Parathyroid adenoma (tissue), 2 donors: ENCODE measurements around the gene HSPBP1.

Source experiments
- H2AFZ ChIP-seq: fragments of 300-600 bp; sonication (generic); one replicate; pipeline ENCODE4 v1.7.0; 2017; ENCODE audit warnings: antibody characterized with exemption, mild to moderate bottlenecking
- H3K27ac ChIP-seq: fragments of 300-600 bp; sonication (generic); one replicate; pipeline ENCODE4 v1.7.0; 2017
- H3K27me3 ChIP-seq: fragments of 300-600 bp; sonication (generic); one replicate; pipeline ENCODE4 v1.7.0; 2017; ENCODE audit warnings: low read length; ENCODE audit not compliant: control insufficient read depth, insufficient read depth
- H3K36me3 ChIP-seq: fragments of 300-600 bp; sonication (generic); one replicate; pipeline ENCODE4 v1.7.0; 2017; ENCODE audit warnings: low read length; ENCODE audit not compliant: control insufficient read depth, insufficient read depth
- H3K4me1 ChIP-seq: fragments of 300-600 bp; sonication (generic); one replicate; pipeline ENCODE4 v1.7.0; 2017; ENCODE audit warnings: control low read depth
- H3K4me2 ChIP-seq: fragments of 300-600 bp; sonication (generic); one replicate; pipeline ENCODE4 v1.7.0; 2017; ENCODE audit warnings: low read length
- H3K4me3 ChIP-seq: fragments of 300-600 bp; sonication (generic); one replicate; pipeline ENCODE4 v1.7.0; 2017; ENCODE audit warnings: low read depth, low read length
- H3K79me2 ChIP-seq: fragments of 300-600 bp; sonication (generic); one replicate; pipeline ENCODE4 v1.7.0; 2017; ENCODE audit warnings: control low read depth
- H3K9ac ChIP-seq: fragments of 300-600 bp; sonication (generic); one replicate; pipeline ENCODE4 v1.7.0; 2017; ENCODE audit warnings: mild to moderate bottlenecking
- H3K9me3 ChIP-seq: fragments of 300-600 bp; sonication (generic); one replicate; pipeline ENCODE4 v1.7.0; 2017; ENCODE audit warnings: low read length; ENCODE audit not compliant: control insufficient read depth
- TF ChIP-seq, protein P1 (sequence below): fragments of 300-600 bp; sonication (generic); IDR thresholded peaks from one replicate; pipeline ENCODE4 v1.7.0; 2017; ENCODE audit warnings: antibody characterized with exemption, mild to moderate bottlenecking
- donor health status: primary hyperparathyroidism.

HSPBP1 gene

DNA sequence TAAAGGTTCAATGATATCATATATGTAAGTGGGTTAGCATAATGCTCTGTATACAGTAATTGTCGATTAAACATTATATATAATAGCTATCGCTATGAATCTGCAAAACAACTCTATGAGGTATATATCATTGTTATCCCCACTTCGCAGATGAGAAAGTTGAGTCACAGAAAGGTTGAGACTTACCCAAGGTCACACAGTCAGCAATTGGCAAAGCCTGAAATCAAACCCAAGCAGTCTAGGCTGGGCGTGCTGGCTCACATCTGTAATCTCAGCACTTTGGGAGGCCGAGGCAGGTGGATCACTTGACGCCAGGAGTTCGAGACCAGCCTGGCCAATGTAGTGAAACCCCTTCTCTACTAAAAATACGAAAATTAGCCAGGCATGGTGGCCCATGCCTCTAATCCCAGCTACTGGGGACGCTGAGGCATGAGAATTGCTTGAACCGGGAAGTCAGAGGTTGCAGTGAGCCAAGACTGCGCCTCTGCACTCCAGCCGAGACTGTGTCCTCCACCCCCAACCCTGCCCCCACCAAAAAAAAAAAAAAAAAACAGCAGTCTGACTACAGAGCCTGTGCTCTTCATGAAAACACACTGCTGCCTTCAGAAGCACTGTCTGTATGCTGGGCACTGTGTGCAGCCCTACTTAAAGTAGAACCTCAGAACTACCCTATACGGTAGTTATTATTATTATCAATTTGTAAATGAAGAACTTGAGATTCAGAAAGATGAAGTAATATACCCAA, 1.3 kb downstream of the HSPBP1 start:
- H3K27ac ChIP-seq = no peak overlapping the region
- H3K27me3 ChIP-seq = no peaks in the 10 kb centered on the region
- H3K9ac ChIP-seq = no peak overlapping the region
- H3K79me2 ChIP-seq = no peaks in the 10 kb centered on the region
- H2AFZ ChIP-seq = no peak overlapping the region
- no peaks in the 10 kb centered on the region for H3K9me3 ChIP-seq
- H3K36me3 ChIP-seq = no peaks in the 10 kb centered on the region
- H3K4me2 ChIP-seq = peak overlapping the region; percentile 76
- TF ChIP-seq, protein P1, sequence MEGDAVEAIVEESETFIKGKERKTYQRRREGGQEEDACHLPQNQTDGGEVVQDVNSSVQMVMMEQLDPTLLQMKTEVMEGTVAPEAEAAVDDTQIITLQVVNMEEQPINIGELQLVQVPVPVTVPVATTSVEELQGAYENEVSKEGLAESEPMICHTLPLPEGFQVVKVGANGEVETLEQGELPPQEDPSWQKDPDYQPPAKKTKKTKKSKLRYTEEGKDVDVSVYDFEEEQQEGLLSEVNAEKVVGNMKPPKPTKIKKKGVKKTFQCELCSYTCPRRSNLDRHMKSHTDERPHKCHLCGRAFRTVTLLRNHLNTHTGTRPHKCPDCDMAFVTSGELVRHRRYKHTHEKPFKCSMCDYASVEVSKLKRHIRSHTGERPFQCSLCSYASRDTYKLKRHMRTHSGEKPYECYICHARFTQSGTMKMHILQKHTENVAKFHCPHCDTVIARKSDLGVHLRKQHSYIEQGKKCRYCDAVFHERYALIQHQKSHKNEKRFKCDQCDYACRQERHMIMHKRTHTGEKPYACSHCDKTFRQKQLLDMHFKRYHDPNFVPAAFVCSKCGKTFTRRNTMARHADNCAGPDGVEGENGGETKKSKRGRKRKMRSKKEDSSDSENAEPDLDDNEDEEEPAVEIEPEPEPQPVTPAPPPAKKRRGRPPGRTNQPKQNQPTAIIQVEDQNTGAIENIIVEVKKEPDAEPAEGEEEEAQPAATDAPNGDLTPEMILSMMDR = no peak
- peaks cover 11% of the 10 kb centered on the region for H3K4me1 ChIP-seq
- no peak overlapping the region for H3K4me3 ChIP-seq

- no peaks in the 10 kb centered on the region for H3K27me3 ChIP-seq
- H3K4me3 ChIP-seq = no peak overlapping the region
- no peak overlapping the region for H2AFZ ChIP-seq
- H3K9me3 ChIP-seq = no peaks in the 10 kb centered on the region
- peaks cover 11% of the 10 kb centered on the region for H3K4me1 ChIP-seq
- no peak overlapping the region for H3K27ac ChIP-seq
- H3K79me2 ChIP-seq = no peaks in the 10 kb centered on the region
- H3K36me3 ChIP-seq = no peaks in the 10 kb centered on the region
- no peak overlapping the region for H3K4me2 ChIP-seq
- H3K9ac ChIP-seq = no peak overlapping the region
- TF ChIP-seq, protein P1 = no peak
These were observed 2.4 kb downstream of the HSPBP1 start for GRCh38 chr19:55277494-55277893.

GRCh38 chr19:55276720-55277430, 3.0 kb downstream of the HSPBP1 start:
- Histone ChIP-seq H3K79me2 (peaks cover 3% of the 10 kb centered on the region), H3K9ac (no peak overlapping the region), H3K4me2 (no peak overlapping the region), H3K27ac (no peak overlapping the region), H2AFZ (no peak overlapping the region), H3K4me3 (no peak overlapping the region), H3K36me3 (no peaks in the 10 kb centered on the region), H3K4me1 (peaks cover 11% of the 10 kb centered on the region), H3K9me3 (no peaks in the 10 kb centered on the region), H3K27me3 (no peaks in the 10 kb centered on the region)
- TF ChIP-seq, protein P1 = no peak

DNA sequence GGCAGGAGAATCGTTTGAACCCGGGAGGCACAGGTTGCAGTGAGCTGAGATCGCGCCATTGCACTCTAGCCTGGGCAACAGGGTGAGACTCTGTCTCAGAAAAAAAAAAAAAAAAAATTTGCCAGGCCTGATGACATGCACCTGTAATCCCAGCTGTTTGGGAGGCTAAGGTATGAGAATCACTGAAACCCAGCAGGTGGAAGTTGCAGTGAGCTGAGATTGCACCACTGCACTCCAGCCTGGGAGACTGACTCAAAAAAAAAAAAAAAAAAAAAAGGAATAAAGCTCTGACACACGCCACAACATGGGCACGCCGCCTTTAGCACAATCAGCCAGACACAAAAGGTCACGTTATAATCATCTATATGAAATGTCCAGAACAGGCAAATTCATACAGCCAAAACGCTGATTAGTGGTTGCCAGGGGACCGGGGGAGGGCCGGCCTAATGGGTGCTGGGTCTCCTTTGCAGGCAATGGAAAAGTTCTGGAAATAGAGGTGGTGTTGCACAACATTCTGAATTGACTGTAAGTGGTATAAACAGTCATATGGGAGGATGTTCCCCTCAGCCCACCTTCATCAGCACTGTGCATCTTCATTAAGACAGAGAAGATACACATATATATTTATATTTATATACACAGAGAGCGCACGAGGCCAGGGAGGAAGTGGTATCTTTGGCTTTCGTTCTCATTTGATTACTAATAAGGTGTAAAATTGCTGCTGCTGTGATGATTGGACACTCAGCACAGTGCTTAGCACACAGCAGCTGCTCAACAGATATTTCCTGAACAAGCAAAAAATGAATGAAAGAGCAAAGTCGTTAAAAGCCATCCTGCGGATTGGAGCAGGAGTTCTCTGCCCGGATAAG, 3.8 kb downstream of the HSPBP1 start:
- Histone ChIP-seq H3K79me2 (peaks cover 9% of the 10 kb centered on the region), H3K9me3 (no peaks in the 10 kb centered on the region), H3K4me3 (no peak overlapping the region), H3K36me3 (no peaks in the 10 kb centered on the region), H3K27me3 (no peaks in the 10 kb centered on the region), H2AFZ (no peak overlapping the region), H3K9ac (no peak overlapping the region), H3K4me1 (peaks cover 7% of the 10 kb centered on the region), H3K27ac (no peak overlapping the region), H3K4me2 (no peak overlapping the region)
- TF ChIP-seq, protein P1 = no peak
